IMR-90 (cell line): ENCODE results near the gene DSCAML1. TPM values are rescaled to one million over a fixed set of nuclear protein-coding genes. Genes with fewer than 3 reads are reported as not detected.
A peak's percentile ranks its signal among the peaks of the same experiment; 100 is the strongest.

Source experiments
- ATAC-seq: fragments of 200-7000 bp; cut with Tn5 transposase; 2 replicates; pipeline ENCODE4 v1.9.1; 2020; ENCODE audit warnings: low read depth, mild to moderate bottlenecking, moderate library complexity
- BruUV-seq: library from RNA; stranded (reverse); fragments of 400-500 nt; replicated peaks from 2 replicates; lab custom pipeline; 2021; lab: Mats Ljungman, UMichigan
- CTCF ChIA-PET: fragments of 300-600 bp; formaldehyde crosslinking; extraction: SDS; loops from one replicate; lab custom pipeline; 2021; ENCODE audit warnings: antibody characterized with exemption; lab: Yijun Ruan, JAX
- POLR2A ChIA-PET: fragments of 300-600 bp; sonication (Branson Sonifier 250); formaldehyde crosslinking; loops from one replicate; lab custom pipeline; 2022; ENCODE audit warnings: antibody characterized with exemption; ENCODE audit not compliant: unreplicated experiment; lab: Charles Lee
- DNase-seq: peaks from one replicate; pipeline ENCODE4 v3.0.0; 2013
- H2AFZ ChIP-seq: replicated peaks from 2 replicates; pipeline ENCODE3; 2013; ENCODE audit warnings: low read length, mild to moderate bottlenecking; ENCODE audit not compliant: poor library complexity
- H2AK5ac ChIP-seq: 2 replicates; pipeline ENCODE4 v1.6.1; 2013; ENCODE audit warnings: low read depth, low read length, inconsistent platforms
- H2AK9ac ChIP-seq: replicated peaks from 2 replicates; pipeline ENCODE3; 2013; ENCODE audit warnings: mild to moderate bottlenecking, low read depth, low read length, moderate library complexity; ENCODE audit not compliant: poor library complexity
- H2BK120ac ChIP-seq: 2 replicates; pipeline ENCODE4 v1.6.1; 2013; ENCODE audit warnings: low read depth, low read length, inconsistent platforms
- H2BK15ac ChIP-seq: 3 replicates; pipeline ENCODE4 v1.6.1; 2013; ENCODE audit warnings: low read depth, low read length, inconsistent platforms
- H2BK20ac ChIP-seq: 2 replicates; pipeline ENCODE4 v1.6.1; 2013; ENCODE audit warnings: low read depth, mild to moderate bottlenecking, inconsistent platforms, low read length, moderate library complexity
- H2BK5ac ChIP-seq: 2 replicates; pipeline ENCODE4 v1.6.1; 2013; ENCODE audit warnings: mild to moderate bottlenecking, low read depth, low read length, inconsistent platforms; ENCODE audit not compliant: poor library complexity, severe bottlenecking
- H3K14ac ChIP-seq: replicated peaks from 2 replicates; pipeline ENCODE4 v1.6.1; 2013; ENCODE audit warnings: low read depth, low read length, inconsistent platforms
- H3K18ac ChIP-seq: 2 replicates; pipeline ENCODE4 v1.6.1; 2013; ENCODE audit warnings: low read depth, low read length, control low read depth
- H3K23ac ChIP-seq: 2 replicates; pipeline ENCODE4 v1.6.1; 2013; ENCODE audit warnings: low read depth, low read length, inconsistent platforms
- H3K27ac ChIP-seq: 2 replicates; pipeline ENCODE4 v1.5.1; 2013; ENCODE audit warnings: mild to moderate bottlenecking, control low read depth, low read length; ENCODE audit not compliant: insufficient read depth
- H3K27me3 ChIP-seq: 2 replicates; pipeline ENCODE4 v1.6.1; 2013; ENCODE audit warnings: low read length; ENCODE audit not compliant: control insufficient read depth, insufficient read depth
- H3K36me3 ChIP-seq: 2 replicates; pipeline ENCODE4 v1.6.1; 2013; ENCODE audit warnings: low read length, mixed read lengths; ENCODE audit not compliant: control insufficient read depth, insufficient read depth
- H3K4ac ChIP-seq: 2 replicates; pipeline ENCODE4 v1.6.1; 2013; ENCODE audit warnings: low read depth, low read length, inconsistent platforms
- H3K4me1 ChIP-seq: 2 replicates; pipeline ENCODE4 v1.6.1; 2013; ENCODE audit warnings: low read length, mixed read lengths; ENCODE audit not compliant: control insufficient read depth, insufficient read depth
- H3K4me2 ChIP-seq: 2 replicates; pipeline ENCODE4 v1.6.1; 2013; ENCODE audit warnings: low read depth, mild to moderate bottlenecking, control low read depth, low read length, moderate library complexity
- H3K4me3 ChIP-seq: 2 replicates; pipeline ENCODE4 v1.5.1; 2013; ENCODE audit warnings: low read depth, mild to moderate bottlenecking, control low read depth, low read length, moderate library complexity; ENCODE audit not compliant: insufficient read depth
- H3K56ac ChIP-seq: 2 replicates; pipeline ENCODE4 v1.6.1; 2013; ENCODE audit warnings: low read length, inconsistent platforms; ENCODE audit not compliant: insufficient read depth; ENCODE audit errors: extremely low read depth
- H3K79me1 ChIP-seq, 2 experiments: 2 replicates each; pipeline ENCODE4 v1.6.1; 2013; ENCODE audit warnings: low read length in 2 of 2, inconsistent platforms in 1 of 2, low read depth in 1 of 2
- H3K9ac ChIP-seq: 2 replicates; pipeline ENCODE4 v1.6.1; 2013; ENCODE audit warnings: low read depth, low read length, control low read depth
- H3K9me1 ChIP-seq: 2 replicates; pipeline ENCODE4 v1.6.1; 2013; ENCODE audit warnings: low read length, inconsistent platforms; ENCODE audit not compliant: insufficient read depth
- H3K9me3 ChIP-seq: 2 replicates; pipeline ENCODE4 v1.6.1; 2013; ENCODE audit warnings: low read length; ENCODE audit not compliant: control insufficient read depth, insufficient read depth
- H4K20me1 ChIP-seq: 2 replicates; pipeline ENCODE4 v1.6.1; 2013; ENCODE audit warnings: low read length, inconsistent platforms; ENCODE audit not compliant: insufficient read depth
- H4K5ac ChIP-seq: 2 replicates; pipeline ENCODE4 v1.6.1; 2013; ENCODE audit warnings: mild to moderate bottlenecking, low read depth, low read length, control low read depth
- H4K8ac ChIP-seq, 2 experiments: 2 replicates each; pipeline ENCODE4 v1.6.1; 2013; ENCODE audit warnings: low read depth in 2 of 2, low read length in 2 of 2, control low read depth in 1 of 2, inconsistent platforms in 1 of 2
- H4K91ac ChIP-seq: 2 replicates; pipeline ENCODE4 v1.6.1; 2013; ENCODE audit warnings: low read depth, low read length, inconsistent platforms; ENCODE audit not compliant: insufficient read depth
- BHLHE40 ChIP-seq: fragments of 150-350 bp; IDR thresholded peaks from 2 replicates; pipeline ENCODE4 v1.6.1; 2016; ENCODE audit warnings: mild to moderate bottlenecking, low read depth, low read length
- CEBPB ChIP-seq: IDR thresholded peaks from 2 replicates; pipeline ENCODE4 v1.6.1; 2012; ENCODE audit warnings: low read depth, low read length, improper control_type of control experiment
- CHD1 ChIP-seq: IDR thresholded peaks from 2 replicates; pipeline ENCODE4 v1.6.1; 2012; ENCODE audit warnings: low read depth, low read length, improper control_type of control experiment
- CTCF ChIP-seq: conservative IDR thresholded peaks from 2 replicates; pipeline ENCODE4 v1.5.1; 2012; ENCODE audit warnings: mild to moderate bottlenecking, low read depth, low read length, improper control_type of control experiment
- ELK1 ChIP-seq: fragments of 150-350 bp; IDR thresholded peaks from 2 replicates; pipeline ENCODE4 v1.6.1; 2016; ENCODE audit warnings: low read depth, mild to moderate bottlenecking, low read length, moderate library complexity, borderline replicate concordance
- FOS ChIP-seq: fragments of 150-350 bp; IDR thresholded peaks from 2 replicates; pipeline ENCODE4 v1.6.1; 2016; ENCODE audit warnings: low read depth, low read length
- MAFK ChIP-seq: IDR thresholded peaks from 2 replicates; pipeline ENCODE4 v1.6.1; 2012; ENCODE audit warnings: low read depth, low read length, improper control_type of control experiment
- MAZ ChIP-seq: IDR thresholded peaks from 2 replicates; pipeline ENCODE4 v1.6.1; 2012; ENCODE audit warnings: low read depth, mild to moderate bottlenecking, low read length, improper control_type of control experiment, moderate library complexity, borderline replicate concordance
- MXI1 ChIP-seq: IDR thresholded peaks from 2 replicates; pipeline ENCODE4 v1.6.1; 2012; ENCODE audit warnings: low read depth, mild to moderate bottlenecking, low read length, moderate library complexity, borderline replicate concordance
- NFE2L2 ChIP-seq: fragments of 150-350 bp; IDR thresholded peaks from 2 replicates; pipeline ENCODE4 v1.6.1; 2016; ENCODE audit warnings: low read depth, mild to moderate bottlenecking, low read length
- POLR2A ChIP-seq: IDR thresholded peaks from 2 replicates; pipeline ENCODE4 v1.6.1; 2012; ENCODE audit warnings: mild to moderate bottlenecking, low read depth, low read length
- RAD21 ChIP-seq: IDR thresholded peaks from 2 replicates; pipeline ENCODE4 v1.6.1; 2012; ENCODE audit warnings: low read length, improper control_type of control experiment
- RCOR1 ChIP-seq: IDR thresholded peaks from 2 replicates; pipeline ENCODE4 v1.6.1; 2012; ENCODE audit warnings: mild to moderate bottlenecking, low read length, improper control_type of control experiment; ENCODE audit not compliant: insufficient replicate concordance
- RFX5 ChIP-seq: IDR thresholded peaks from 2 replicates; pipeline ENCODE4 v1.8.0; 2012; ENCODE audit warnings: low read depth, mild to moderate bottlenecking, low read length, moderate library complexity
- SMC3 ChIP-seq: fragments of 150-350 bp; IDR thresholded peaks from 2 replicates; pipeline ENCODE4 v1.6.1; 2016; ENCODE audit warnings: low read depth, mild to moderate bottlenecking, antibody characterized with exemption, low read length, moderate library complexity
- USF2 ChIP-seq: fragments of 150-350 bp; IDR thresholded peaks from 2 replicates; pipeline ENCODE4 v1.6.1; 2017; ENCODE audit warnings: mild to moderate bottlenecking, antibody characterized with exemption, low read length, low read depth
- WGBS, 2 experiments: methylation state at CpG; one replicate each; pipeline versions ENCODE4 v1.1.5 to v1.1.7; 2013; ENCODE audit warnings: missing lambda C conversion rate in 2 of 2; ENCODE audit not compliant: insufficient read length in 1 of 2; ENCODE audit errors: extremely low coverage in 2 of 2; 5-methylcytosine and 5-hydroxymethylcytosine counted together
- dilution Hi-C: fragments of 300-500 bp; cut with HindIII; formaldehyde crosslinking; loops from one replicate; pipeline ENCODE4 v1.14.3; 2018; ENCODE audit warnings: low sequenced_read_pairs; ENCODE audit not compliant: unreplicated experiment
- in situ Hi-C: fragments of 300-500 bp; cut with MboI; formaldehyde crosslinking; loops from 3 replicates; pipeline ENCODE4 v1.14.3; 2019; ENCODE audit warnings: low sequenced_read_pairs, inconsistent platforms, mixed read lengths
- intact Hi-C: fragments of 100-400 bp; cut with micrococcal nuclease; formaldehyde crosslinking; loops from 2 replicates; pipeline ENCODE4 v1.10.0; 2022
- polyA plus RNA-seq, 3 experiments: library from polyadenylated mRNA; depleted of rRNA; stranded (reverse); fragments of >200 nt; gene quantifications; 2 replicates each; pipeline ENCODE4 v1.2.3, GENCODE V29; 2012; ENCODE audit warnings: low replicate concordance in 1 of 3
- total RNA-seq: library from RNA; depleted of rRNA; stranded (reverse); fragments of >200 nt; gene quantifications from 2 replicates; pipeline ENCODE4 v1.2.3, GENCODE V29; 2012

Gene DSCAML1
- total and polyA plus RNA-seq, 2 of the 4 experiments (the other 2 are of a cell fraction), result not detected

- Histone ChIP-seq H3K14ac (no peak overlapping the region), H3K79me1 (no peaks in the 10 kb centered on the region), H3K4ac (no peak overlapping the region), H2BK20ac (no peak overlapping the region), H3K4me1 (peaks cover 2% of the 10 kb centered on the region; the same call in 1 of the 2 replicates), H2BK5ac (no peak overlapping the region), H2AK5ac (no peak overlapping the region), H4K20me1 (no peaks in the 10 kb centered on the region), H4K8ac (no peak overlapping the region; a peak in 1 of 4 replicates), H3K4me2 (no peak overlapping the region), H4K91ac (no peak overlapping the region), H2BK120ac (no peak overlapping the region), H3K36me3 (no peaks in the 10 kb centered on the region), H2BK15ac (no peak overlapping the region), H2AK9ac (no peak overlapping the region), H3K27ac (no peak overlapping the region), H3K4me3 (no peak overlapping the region), H3K23ac (no peak overlapping the region), H3K9ac (no peak overlapping the region), H3K56ac (no peak overlapping the region), H4K5ac (no peak overlapping the region), H3K27me3 (no peaks in the 10 kb centered on the region), H3K9me3 (no peaks in the 10 kb centered on the region), H2AFZ (peak overlapping the region; percentile 32), H3K9me1 (no peaks in the 10 kb centered on the region), H3K18ac (no peak overlapping the region)
- intact Hi-C loops, result no loop called here
- TF ChIP-seq MAZ (no peak), CHD1 (no peak), USF2 (no peak), MXI1 (no peak), NFE2L2 (no peak), CTCF (no peak), FOS (no peak), SMC3 (no peak), MAFK (no peak), POLR2A (no peak), RCOR1 (no peak), BHLHE40 (no peak), RFX5 (no peak), ELK1 (no peak), CEBPB (no peak), RAD21 (no peak)
- DNase-seq, result no peak
- ChIA-PET POLR2A (no interaction called here), CTCF (interaction anchor here (1.1 to 1.6 kb wide), 2 partner anchors 131 to 389 kb away, joined by 3 to 6 read pairs; no protein-coding TSS in a partner anchor)
- dilution Hi-C loops, result no loop called here
- in situ Hi-C loops, result no loop called here
- WGBS, 2 experiments, result 40% methylated on average over 1 of the region's 7 CpGs; no CpG with 5 or more reads in 1 of the 2 experiments
- no peak for ATAC-seq
- BruUV-seq, result no TSS peak
Observed at GRCh38 chr11:117815262-117815803, 18.3 kb upstream of the DSCAML1 start.
